K562 (cell line): ENCODE measurements around the gene TRDN.

ENCODE experiments used
- AFF4 ChIP-seq: sonication (generic); formaldehyde crosslinking; IDR thresholded peaks from 2 replicates; pipeline ENCODE4 v1.8.0; 2023; ENCODE audit warnings: mild to moderate bottlenecking, missing genetic modification reagents
- ETV5 ChIP-seq: sonication (generic); formaldehyde crosslinking; IDR thresholded peaks from 2 replicates; pipeline ENCODE4 v1.4.0; 2020; ENCODE audit warnings: low read depth, mild to moderate bottlenecking, missing genetic modification reagents
- EZH2 ChIP-seq: IDR thresholded peaks from 2 replicates; pipeline ENCODE4 v1.6.1; 2012; ENCODE audit warnings: low read depth, mild to moderate bottlenecking, inconsistent platforms, low read length, borderline replicate concordance
- HDGF ChIP-seq: fragments of 450-650 bp; IDR thresholded peaks from 2 replicates; pipeline ENCODE4 v1.6.1; 2016
- HNRNPK ChIP-seq: fragments of 200-400 bp; formaldehyde crosslinking; IDR thresholded peaks from one replicate; pipeline ENCODE4 v1.6.1; 2018; ENCODE audit warnings: mild to moderate bottlenecking, low read depth, low read length; ENCODE audit not compliant: poor library complexity, severe bottlenecking
- MAX ChIP-seq: sonication (generic); formaldehyde crosslinking; IDR thresholded peaks from 2 replicates; pipeline ENCODE4 v1.9.0; 2022; ENCODE audit warnings: mild to moderate bottlenecking, missing genetic modification reagents
- POLR2AphosphoS5 ChIP-seq: IDR thresholded peaks from 2 replicates; pipeline ENCODE4 v1.6.1; 2011; ENCODE audit warnings: mild to moderate bottlenecking, low read depth, low read length, moderate library complexity; ENCODE audit not compliant: control insufficient read depth, insufficient read depth

DNA sequence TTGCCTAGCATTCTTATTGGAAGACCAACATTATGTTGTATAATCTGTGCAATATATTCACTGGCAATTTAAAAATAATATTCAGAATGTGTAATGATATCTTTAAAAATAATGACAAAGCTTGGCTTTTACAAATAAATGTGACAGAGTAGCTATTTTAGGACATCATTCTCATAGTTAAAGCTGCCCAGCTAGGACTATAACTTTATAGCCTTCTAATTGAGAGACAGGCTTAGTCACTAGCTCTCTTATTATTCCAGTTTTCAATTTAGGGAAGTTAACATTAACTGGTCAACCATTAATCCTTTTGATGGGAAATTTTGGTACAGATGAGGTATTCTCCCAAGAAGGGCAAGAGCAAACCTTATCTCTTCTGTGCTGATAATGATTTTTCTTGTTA lies 443.5 kb downstream of the TRDN start:
- TF ChIP-seq HDGF, result no peak
- no peak for TF ChIP-seq POLR2AphosphoS5
- TF ChIP-seq MAX (CRISPR knock-in tag), result no peak
- no peak for TF ChIP-seq HNRNPK
- no peak for TF ChIP-seq ETV5 (CRISPR knock-in tag)
- no peak for TF ChIP-seq EZH2
- TF ChIP-seq AFF4 (CRISPR knock-in tag), result no peak
